Activated CD8-positive, alpha-beta memory T cell treated with anti-CD3 and anti-CD28 coated beads for 48 hours (primary cell): ENCODE measurements around the gene SNTA1.
A peak's percentile ranks its signal among the peaks of the same experiment; 100 is the strongest.
"Not testable (repeated sequence)": the region's sequence is repeated elsewhere in the genome, so short reads cannot be mapped to it uniquely, and the experiment has no call there.

Experiments used
- DNase-seq, 3 experiments: peaks; one replicate each; pipeline ENCODE4 v3.0.0-alpha.2; 2020; ENCODE audit warnings: low read depth in 2 of 3, low spot score in 2 of 3

SNTA1 gene

GRCh38 chr20:33400812-33401183 lies 42.8 kb downstream of the SNTA1 start:
- DNase-seq = no peak

- DNase-seq = no peak
Observed at GRCh38 chr20:33399924-33400323, 43.6 kb downstream of the SNTA1 start.

GRCh38 chr20:33394718-33395117 lies 48.8 kb downstream of the SNTA1 start:
- no peak for DNase-seq

- DNase-seq = no peak
Observed at GRCh38 chr20:33393609-33394008, 50.0 kb downstream of the SNTA1 start.

GRCh38 chr20:33391722-33392415 lies 51.7 kb downstream of the SNTA1 start:
- DNase-seq = no peak

GRCh38 chr20:33389326-33389725 lies 54.2 kb downstream of the SNTA1 start:
- not testable (repeated sequence) for DNase-seq

GRCh38 chr20:33388268-33388667 lies 55.3 kb downstream of the SNTA1 start:
- DNase-seq = no peak

- no peak for DNase-seq
Observed at GRCh38 chr20:33387177-33387576, 56.4 kb downstream of the SNTA1 start.

GRCh38 chr20:33386673-33387072 lies 56.9 kb downstream of the SNTA1 start:
- no peak for DNase-seq

GRCh38 chr20:33377366-33377765 lies 66.2 kb downstream of the SNTA1 start:
- no peak for DNase-seq

GRCh38 chr20:33373735-33374605 lies 69.6 kb downstream of the SNTA1 start:
- no peak for DNase-seq

GRCh38 chr20:33372993-33373441 lies 70.5 kb downstream of the SNTA1 start:
- DNase-seq = no peak

- peak in 1 of 3 experiments; percentile 7 for DNase-seq
Observed at GRCh38 chr20:33370291-33370690, 73.3 kb downstream of the SNTA1 start.

- DNase-seq = no peak
Observed at GRCh38 chr20:33362898-33363297, 80.7 kb downstream of the SNTA1 start.

GRCh38 chr20:33359399-33360261 lies 83.9 kb downstream of the SNTA1 start:
- no peak for DNase-seq
